ENCODE measurements around the gene SPACA5B.
"Not testable (repeated sequence)": the region's sequence is repeated elsewhere in the genome, so short reads cannot be mapped to it uniquely, and the experiment has no call there.

Gene SPACA5B

GRCh38 chrX:48141810-48142508 lies 11.5 kb downstream of the SPACA5B start:
- not testable (repeated sequence) for H3K27ac ChIP-seq (ENCODE audit: low read length); H3K9me3 ChIP-seq (ENCODE audit: insufficient read depth, low read depth, low read length)

GRCh38 chrX:48142697-48143096 lies 12.3 kb downstream of the SPACA5B start:
- not testable (repeated sequence) for H3K4me1 ChIP-seq (ENCODE audit: insufficient read depth, low read length); H3K9ac ChIP-seq (ENCODE audit: low read depth, low read length); H3K27ac ChIP-seq (ENCODE audit: low read length); H3K27me3 ChIP-seq (ENCODE audit: insufficient read depth, low read length); H3K36me3 ChIP-seq (ENCODE audit: insufficient read depth, low read depth, low read length); H3K4me3 ChIP-seq (ENCODE audit: low read length); H3K9me3 ChIP-seq (ENCODE audit: insufficient read depth, low read depth, low read length)

More at GRCh38 chrX:48141810-48142508, 11.5 kb downstream of the SPACA5B start:
- H3K4me1 ChIP-seq (ENCODE audit: insufficient read depth, low read length); H3K9ac ChIP-seq (ENCODE audit: low read depth, low read length); H3K4me3 ChIP-seq (ENCODE audit: low read length); H3K27me3 ChIP-seq (ENCODE audit: insufficient read depth, low read length); H3K36me3 ChIP-seq (ENCODE audit: insufficient read depth, low read depth, low read length): not testable (repeated sequence)

- H3K27me3 ChIP-seq (ENCODE audit: insufficient read depth, low read length), result no peaks in the 10 kb centered on the region
- H3K4me1 ChIP-seq (ENCODE audit: insufficient read depth, low read length), result no peaks in the 10 kb centered on the region
- no peak overlapping the region for H3K27ac ChIP-seq (ENCODE audit: low read length)
- no peak overlapping the region for H3K9ac ChIP-seq (ENCODE audit: low read depth, low read length)
- H3K9me3 ChIP-seq (ENCODE audit: insufficient read depth, low read depth, low read length), result no peaks in the 10 kb centered on the region
- no peak overlapping the region for H3K4me3 ChIP-seq (ENCODE audit: low read length)
- no peaks in the 10 kb centered on the region for H3K36me3 ChIP-seq (ENCODE audit: insufficient read depth, low read depth, low read length)
These were observed 23.3 kb downstream of the SPACA5B start for GRCh38 chrX:48153769-48154168.

GRCh38 chrX:48154796-48155195 lies 24.4 kb downstream of the SPACA5B start:
- Histone ChIP-seq H3K9me3 (ENCODE audit: insufficient read depth, low read depth, low read length) (no peaks in the 10 kb centered on the region), H3K4me1 (ENCODE audit: insufficient read depth, low read length) (no peaks in the 10 kb centered on the region), H3K27me3 (ENCODE audit: insufficient read depth, low read length) (no peaks in the 10 kb centered on the region), H3K4me3 (ENCODE audit: low read length) (no peak overlapping the region), H3K36me3 (ENCODE audit: insufficient read depth, low read depth, low read length) (no peaks in the 10 kb centered on the region), H3K9ac (ENCODE audit: low read depth, low read length) (no peak overlapping the region), H3K27ac (ENCODE audit: low read length) (no peak overlapping the region)

- Histone ChIP-seq H3K27ac (ENCODE audit: low read length) (no peak overlapping the region), H3K4me3 (ENCODE audit: low read length) (no peak overlapping the region), H3K9ac (ENCODE audit: low read depth, low read length) (no peak overlapping the region), H3K27me3 (ENCODE audit: insufficient read depth, low read length) (no peaks in the 10 kb centered on the region), H3K36me3 (ENCODE audit: insufficient read depth, low read depth, low read length) (no peaks in the 10 kb centered on the region), H3K9me3 (ENCODE audit: insufficient read depth, low read depth, low read length) (no peaks in the 10 kb centered on the region), H3K4me1 (ENCODE audit: insufficient read depth, low read length) (no peaks in the 10 kb centered on the region)
These were observed 25.6 kb downstream of the SPACA5B start for GRCh38 chrX:48156014-48156413.

GRCh38 chrX:48165241-48165640 lies 34.8 kb downstream of the SPACA5B start:
- no peaks in the 10 kb centered on the region for H3K36me3 ChIP-seq (ENCODE audit: insufficient read depth, low read depth, low read length)
- no peak overlapping the region for H3K4me3 ChIP-seq (ENCODE audit: low read length)
- no peaks in the 10 kb centered on the region for H3K27me3 ChIP-seq (ENCODE audit: insufficient read depth, low read length)
- no peak overlapping the region for H3K27ac ChIP-seq (ENCODE audit: low read length)
- no peaks in the 10 kb centered on the region for H3K4me1 ChIP-seq (ENCODE audit: insufficient read depth, low read length)
- H3K9me3 ChIP-seq (ENCODE audit: insufficient read depth, low read depth, low read length), result no peaks in the 10 kb centered on the region
- no peak overlapping the region for H3K9ac ChIP-seq (ENCODE audit: low read depth, low read length)

- not testable (repeated sequence) for H3K9me3 ChIP-seq (ENCODE audit: insufficient read depth, low read depth, low read length); H3K36me3 ChIP-seq (ENCODE audit: insufficient read depth, low read depth, low read length); H3K4me1 ChIP-seq (ENCODE audit: insufficient read depth, low read length); H3K27me3 ChIP-seq (ENCODE audit: insufficient read depth, low read length); H3K4me3 ChIP-seq (ENCODE audit: low read length); H3K27ac ChIP-seq (ENCODE audit: low read length); H3K9ac ChIP-seq (ENCODE audit: low read depth, low read length)
These were observed 35.9 kb downstream of the SPACA5B start for GRCh38 chrX:48166322-48166721.

GRCh38 chrX:48179691-48180090 lies 49.3 kb downstream of the SPACA5B start:
- H3K4me3 ChIP-seq (ENCODE audit: low read length), result no peak overlapping the region
- H3K9ac ChIP-seq (ENCODE audit: low read depth, low read length), result no peak overlapping the region
- no peaks in the 10 kb centered on the region for H3K4me1 ChIP-seq (ENCODE audit: insufficient read depth, low read length)
- no peaks in the 10 kb centered on the region for H3K9me3 ChIP-seq (ENCODE audit: insufficient read depth, low read depth, low read length)
- H3K36me3 ChIP-seq (ENCODE audit: insufficient read depth, low read depth, low read length), result no peaks in the 10 kb centered on the region
- H3K27ac ChIP-seq (ENCODE audit: low read length), result no peak overlapping the region
- no peaks in the 10 kb centered on the region for H3K27me3 ChIP-seq (ENCODE audit: insufficient read depth, low read length)

- Histone ChIP-seq H3K9me3 (ENCODE audit: insufficient read depth, low read depth, low read length) (no peaks in the 10 kb centered on the region), H3K9ac (ENCODE audit: low read depth, low read length) (no peak overlapping the region), H3K27ac (ENCODE audit: low read length) (no peak overlapping the region), H3K36me3 (ENCODE audit: insufficient read depth, low read depth, low read length) (no peaks in the 10 kb centered on the region), H3K4me1 (ENCODE audit: insufficient read depth, low read length) (no peaks in the 10 kb centered on the region), H3K4me3 (ENCODE audit: low read length) (no peak overlapping the region), H3K27me3 (ENCODE audit: insufficient read depth, low read length) (no peaks in the 10 kb centered on the region)
These were observed 50.4 kb downstream of the SPACA5B start for GRCh38 chrX:48180811-48181210.

GRCh38 chrX:48181882-48182281 lies 51.5 kb downstream of the SPACA5B start:
- not testable (repeated sequence) for H3K27ac ChIP-seq (ENCODE audit: low read length); H3K27me3 ChIP-seq (ENCODE audit: insufficient read depth, low read length); H3K4me1 ChIP-seq (ENCODE audit: insufficient read depth, low read length); H3K36me3 ChIP-seq (ENCODE audit: insufficient read depth, low read depth, low read length); H3K9ac ChIP-seq (ENCODE audit: low read depth, low read length); H3K4me3 ChIP-seq (ENCODE audit: low read length); H3K9me3 ChIP-seq (ENCODE audit: insufficient read depth, low read depth, low read length)

All from iPS-20b (cell line).